ENCODE measurements around the gene PTPN4.
"Not testable (repeated sequence)": the region's sequence is repeated elsewhere in the genome, so short reads cannot be mapped to it uniquely, and the experiment has no call there.

Gene PTPN4

DNA sequence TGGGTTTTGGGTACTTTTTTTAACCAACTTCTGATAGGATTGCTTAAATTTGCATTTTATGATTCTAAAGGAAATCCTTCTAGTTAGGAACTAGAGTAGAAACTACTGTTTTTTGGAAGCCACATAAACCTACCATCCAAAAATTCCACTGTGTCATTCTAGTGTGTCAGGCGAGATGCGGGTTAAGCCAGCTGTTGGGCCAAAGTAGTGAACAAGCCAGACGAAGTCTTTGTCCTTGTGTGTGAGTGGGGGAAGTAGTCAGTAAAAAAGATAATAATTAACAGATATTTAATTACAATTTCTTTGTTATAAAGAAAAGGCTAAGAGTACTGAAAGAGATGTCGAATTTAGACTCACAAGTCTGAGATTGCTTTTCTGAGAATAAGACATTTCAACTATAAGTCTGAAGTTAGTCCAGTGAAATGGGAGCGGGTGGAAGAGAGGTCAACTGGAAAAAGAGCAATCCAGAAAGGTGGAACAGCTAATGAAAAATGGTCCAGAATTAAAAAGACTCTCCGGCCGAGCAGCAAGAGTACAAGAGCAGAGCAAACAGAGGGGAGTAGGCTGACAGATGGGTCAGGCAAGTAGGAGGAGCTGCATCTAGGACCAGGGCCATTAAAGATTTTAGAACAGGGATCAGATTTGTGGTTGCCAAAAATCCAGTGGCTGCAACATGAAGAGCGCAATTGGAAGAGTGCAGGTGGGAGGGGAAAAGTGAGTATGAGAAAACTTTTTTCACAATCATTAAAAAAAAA is 254.7 kb downstream of the PTPN4 start:
- peak; percentile 19 for DNase-seq (ENCODE audit: low spot score)

DNA sequence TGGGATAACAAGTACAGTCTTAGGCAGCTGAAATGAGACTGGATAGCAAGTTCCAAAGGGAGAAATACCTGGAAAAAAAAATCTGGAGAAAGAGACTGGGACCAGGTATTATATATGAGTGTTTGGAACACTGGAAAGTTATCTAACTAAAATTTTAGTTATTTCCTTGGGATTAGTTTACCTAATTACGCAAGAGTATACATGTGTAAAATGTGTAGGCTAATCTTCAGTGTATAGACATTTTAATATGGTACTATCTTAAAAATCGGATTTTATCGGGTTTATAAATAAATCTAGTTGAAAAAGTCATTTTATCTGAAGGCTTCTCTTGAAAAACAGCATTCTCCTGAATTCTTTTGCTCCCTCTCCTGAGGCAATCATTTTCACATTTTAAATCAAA is 257.1 kb downstream of the PTPN4 start:
- DNase-seq (ENCODE audit: low spot score) = no peak

GRCh38 chr2:120017201-120017600 is 257.5 kb downstream of the PTPN4 start:
- no peak for DNase-seq (ENCODE audit: low spot score)

DNA sequence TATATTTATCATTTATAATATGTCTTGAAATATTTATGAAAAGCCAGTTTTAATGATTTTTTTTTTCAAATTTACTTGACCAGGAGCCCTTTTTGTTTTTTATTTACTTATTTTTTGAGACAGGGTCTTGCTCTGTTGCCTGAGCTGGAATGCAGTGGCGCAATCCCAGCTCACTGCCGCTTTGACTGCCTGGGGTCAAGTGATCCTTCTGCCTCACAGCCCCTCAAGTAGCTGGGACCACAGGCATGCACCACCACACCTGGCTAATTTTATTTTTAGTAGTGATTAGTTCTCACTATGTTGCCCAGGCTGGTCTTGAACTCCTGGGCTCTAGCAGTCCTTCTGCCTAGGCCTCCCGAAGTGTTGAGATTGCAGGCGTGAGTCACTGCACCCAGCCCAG is 258.8 kb downstream of the PTPN4 start:
- no peak for DNase-seq (ENCODE audit: low spot score)

DNA sequence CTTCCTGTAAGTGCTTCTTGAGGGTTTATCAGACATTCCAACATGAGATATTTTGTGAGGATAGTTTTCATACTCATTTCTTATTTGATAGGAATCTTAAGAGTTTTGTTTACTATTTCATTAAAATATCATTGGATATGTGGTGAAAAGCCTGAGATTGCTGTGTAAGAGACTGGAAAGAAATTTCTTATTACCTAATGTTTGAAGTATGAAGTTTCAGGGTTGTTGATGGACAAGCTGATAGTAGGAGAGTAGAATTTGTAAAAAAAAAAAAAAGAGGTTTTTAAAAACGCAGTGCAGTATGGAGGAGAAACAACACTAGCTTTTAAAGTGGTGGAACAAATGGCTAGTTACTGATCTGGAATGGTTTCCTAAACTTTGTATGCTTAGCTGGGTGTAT is 260.8 kb downstream of the PTPN4 start:
- no peak for DNase-seq (ENCODE audit: low spot score)

GRCh38 chr2:120022505-120022904 is 262.8 kb downstream of the PTPN4 start:
- not testable (repeated sequence) for DNase-seq (ENCODE audit: low spot score)

- no peak for DNase-seq (ENCODE audit: low spot score)
These were observed 267.2 kb downstream of the PTPN4 start for GRCh38 chr2:120026890-120027289.

GRCh38 chr2:120028795-120029194 is 269.1 kb downstream of the PTPN4 start:
- DNase-seq (ENCODE audit: low spot score) = no peak

- DNase-seq (ENCODE audit: low spot score) = no peak
These were observed 270.2 kb downstream of the PTPN4 start for GRCh38 chr2:120029672-120030640.

GRCh38 chr2:120032297-120032696 is 272.6 kb downstream of the PTPN4 start:
- no peak for DNase-seq (ENCODE audit: low spot score)

Data from pons (tissue), 1 donor.